Stimulated activated CD4-positive, alpha-beta T cell treated with anti-CD3 and anti-CD28 coated beads, Interleukin-12 subunit alpha, Interleukin-12 subunit beta, amount 100 ng/mL, for 4 hours (primary cell): ENCODE results near the gene GTF2I.
A peak's percentile ranks its signal among the peaks of the same experiment; 100 is the strongest.
"Not testable (repeated sequence)": the region's sequence is repeated elsewhere in the genome, so short reads cannot be mapped to it uniquely, and the experiment has no call there.

Experiments
- DNase-seq: peaks from one replicate; pipeline ENCODE4 v3.0.0-alpha.2; 2020

Gene GTF2I

GRCh38 chr7:74657692-74658177 is at the start of gene GTF2I:
TSS of gene GTF2I (plus strand) at chr7:74657718. CDS start at chr7:74689129, 31,411 bp downstream.
- DNase-seq, result no peak

DNA sequence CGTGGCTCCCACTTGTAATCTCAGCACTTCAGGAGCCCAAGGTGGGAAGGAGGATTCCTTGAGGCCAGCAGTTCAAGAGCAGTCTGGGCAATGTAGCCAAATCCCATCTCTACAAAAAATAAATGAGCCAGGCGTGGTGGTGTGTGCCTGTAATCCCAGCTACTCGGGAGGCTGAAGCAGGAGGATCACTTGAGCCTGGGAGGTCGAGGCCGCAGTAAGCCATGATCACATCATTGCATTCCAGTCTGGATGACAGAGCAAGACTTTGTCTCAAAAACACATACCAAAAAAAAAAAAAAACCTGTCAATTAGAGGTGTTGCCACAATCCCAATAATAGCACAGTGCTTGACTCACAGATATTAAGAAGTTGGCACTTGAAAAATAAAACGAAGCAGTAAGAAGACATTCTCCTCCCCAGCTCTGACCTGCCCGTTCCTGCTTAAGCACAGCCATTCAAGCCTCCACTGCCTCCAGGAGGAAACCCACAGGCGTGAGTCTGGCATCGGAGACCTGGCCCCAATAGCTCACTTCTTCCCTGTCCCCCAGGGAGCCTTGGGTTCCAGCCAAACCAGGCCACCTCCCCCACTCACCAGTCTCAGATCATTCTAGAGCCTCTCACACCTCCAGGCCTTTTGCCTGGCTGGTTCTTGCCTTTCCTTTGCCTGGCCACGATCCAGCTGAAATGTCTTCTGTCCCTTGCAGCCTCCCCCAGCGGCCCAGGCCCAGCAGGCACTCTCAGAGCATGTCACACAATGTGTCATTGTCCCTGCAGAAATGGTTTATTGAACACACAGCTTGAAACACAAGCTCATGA is 45.3 kb upstream of the GTF2I start:
- DNase-seq, result no peak

DNA sequence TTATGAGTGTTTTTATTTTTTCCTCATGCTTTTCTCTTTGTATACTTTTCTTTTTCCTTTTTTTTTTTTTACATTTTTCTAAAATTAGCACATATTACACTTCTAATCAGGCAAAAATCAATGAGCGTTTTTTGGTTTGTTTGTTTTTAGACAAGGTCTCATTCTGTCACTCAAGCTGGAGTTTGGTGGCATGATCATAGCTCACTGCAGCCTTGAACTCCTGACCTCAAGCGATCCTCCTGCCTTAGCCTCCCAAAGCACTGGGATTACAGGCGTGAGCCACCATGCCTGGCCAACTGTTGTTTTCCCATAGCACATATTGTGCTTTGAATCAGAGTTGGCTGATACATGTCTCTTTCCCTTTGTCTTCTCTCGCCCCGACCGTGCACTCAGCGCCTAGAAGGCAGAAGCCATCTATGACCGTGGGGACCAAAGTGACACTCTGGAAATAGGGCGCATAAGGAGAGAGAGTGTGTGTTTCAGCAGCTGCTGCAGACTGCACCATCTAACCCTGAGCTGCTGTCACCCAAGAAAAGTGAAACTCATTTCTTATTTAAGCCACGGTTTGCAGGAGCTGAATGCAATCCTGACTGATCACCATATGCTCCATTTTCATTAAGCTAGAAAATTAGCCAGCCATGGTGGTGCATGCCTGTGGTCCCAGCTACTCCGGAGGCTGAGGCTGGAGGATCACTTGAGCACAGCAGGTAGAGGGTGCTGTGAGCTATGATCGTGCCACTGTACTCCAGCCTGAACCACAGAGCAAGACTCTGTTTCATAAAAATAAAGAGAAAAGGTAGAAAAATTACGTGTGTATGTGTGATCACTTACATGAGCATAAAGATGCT is 41.4 kb upstream of the GTF2I start:
- no peak for DNase-seq

DNA sequence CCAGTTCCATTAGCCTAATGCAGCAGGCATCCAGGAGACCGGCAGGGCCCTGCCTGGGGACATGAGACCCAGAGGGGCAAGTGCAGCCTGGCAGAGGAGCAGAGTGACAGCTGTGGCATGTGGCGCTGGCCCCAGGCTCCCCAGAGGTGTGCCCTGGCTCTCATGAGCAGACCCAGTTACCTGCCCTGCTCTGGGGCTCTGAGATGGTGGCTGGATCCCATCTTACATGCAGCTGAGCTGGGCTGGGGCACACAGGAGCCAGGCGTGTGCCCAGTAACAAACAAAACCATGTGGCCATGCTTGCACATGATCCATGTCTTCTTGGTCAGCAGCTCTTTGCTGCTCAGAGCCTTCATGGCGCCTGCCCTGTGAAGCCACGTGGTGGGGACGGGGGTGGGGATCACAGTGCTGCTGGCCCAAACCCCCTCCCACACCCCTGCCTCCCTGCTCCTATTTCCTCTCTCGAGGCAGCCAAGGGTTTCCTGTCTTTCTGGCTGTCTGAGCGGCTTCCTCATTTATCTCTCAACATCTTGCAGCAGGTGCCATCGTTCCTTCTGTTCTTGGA is 40.3 kb upstream of the GTF2I start:
- DNase-seq, result peak; percentile 13

GRCh38 chr7:74619235-74619860 is 38.2 kb upstream of the GTF2I start:
- DNase-seq, result no peak

DNA sequence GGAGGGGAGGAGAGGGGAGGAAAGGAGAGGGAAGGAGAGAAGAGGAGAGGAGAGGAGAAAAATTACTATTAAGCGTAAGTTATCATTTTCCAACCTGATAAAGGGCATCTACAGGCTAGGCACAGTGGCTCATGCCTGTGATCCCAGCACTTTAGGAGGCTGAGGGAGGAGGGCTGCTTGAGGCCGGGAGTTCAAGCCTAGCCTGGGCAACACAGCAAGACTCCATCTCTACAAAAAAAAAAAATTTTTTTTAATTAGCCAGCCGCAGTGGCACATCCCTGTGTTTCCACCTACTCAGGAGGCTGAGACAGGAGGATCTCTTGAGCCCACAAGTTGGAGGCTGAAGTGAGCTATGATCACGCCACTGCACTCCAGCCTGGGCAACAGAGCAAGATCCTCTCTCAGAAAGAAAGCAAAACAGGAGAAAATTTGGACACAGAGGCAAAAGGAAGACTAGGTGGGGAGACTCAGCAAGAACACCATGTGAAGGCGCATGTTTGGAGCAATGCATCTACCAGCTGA is 35.2 kb upstream of the GTF2I start:
- DNase-seq, result no peak

DNA sequence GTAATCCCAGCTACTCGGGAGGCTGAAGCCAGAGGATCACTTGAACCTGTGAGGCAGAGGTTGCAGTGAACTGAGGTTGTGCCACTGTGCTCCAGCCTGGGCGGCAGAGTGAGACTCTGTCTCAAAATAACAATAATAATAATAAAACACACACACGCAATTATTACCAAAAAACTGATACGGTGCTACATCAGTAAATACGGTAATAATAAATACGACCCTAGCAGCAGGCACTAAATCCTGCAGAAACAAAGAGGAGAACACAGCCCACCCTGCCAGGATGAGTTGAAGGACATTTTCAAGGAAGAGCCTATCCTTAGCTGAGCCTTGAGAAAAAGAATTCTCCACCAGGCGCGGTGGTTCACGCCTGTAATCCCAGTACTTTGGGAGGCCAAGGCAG is 34.4 kb upstream of the GTF2I start:
- DNase-seq, result no peak

DNA sequence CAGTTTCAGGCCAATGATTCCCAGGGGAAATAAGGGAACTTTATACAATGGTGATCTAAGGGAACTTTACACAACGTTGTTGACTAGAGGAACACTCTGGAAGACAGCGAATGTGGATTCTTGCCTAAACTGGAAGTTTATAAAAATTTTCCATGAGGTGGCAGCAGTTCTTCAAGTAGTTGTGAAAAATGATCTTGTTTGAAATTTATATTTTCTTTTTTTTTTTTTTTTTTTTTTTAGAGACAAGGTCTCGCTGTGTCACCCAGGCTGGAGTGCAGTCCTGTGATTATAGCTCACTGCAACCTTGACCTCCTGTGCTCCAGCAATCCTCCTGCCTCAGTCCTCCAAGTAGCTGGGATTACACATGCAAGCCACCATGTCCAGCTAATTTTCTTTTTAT is 32.1 kb upstream of the GTF2I start:
- DNase-seq, result no peak

GRCh38 chr7:74627661-74628411 is 29.7 kb upstream of the GTF2I start:
- no peak for DNase-seq

- no peak for DNase-seq
Observed at GRCh38 chr7:74632505-74632904, 25.0 kb upstream of the GTF2I start.

DNA sequence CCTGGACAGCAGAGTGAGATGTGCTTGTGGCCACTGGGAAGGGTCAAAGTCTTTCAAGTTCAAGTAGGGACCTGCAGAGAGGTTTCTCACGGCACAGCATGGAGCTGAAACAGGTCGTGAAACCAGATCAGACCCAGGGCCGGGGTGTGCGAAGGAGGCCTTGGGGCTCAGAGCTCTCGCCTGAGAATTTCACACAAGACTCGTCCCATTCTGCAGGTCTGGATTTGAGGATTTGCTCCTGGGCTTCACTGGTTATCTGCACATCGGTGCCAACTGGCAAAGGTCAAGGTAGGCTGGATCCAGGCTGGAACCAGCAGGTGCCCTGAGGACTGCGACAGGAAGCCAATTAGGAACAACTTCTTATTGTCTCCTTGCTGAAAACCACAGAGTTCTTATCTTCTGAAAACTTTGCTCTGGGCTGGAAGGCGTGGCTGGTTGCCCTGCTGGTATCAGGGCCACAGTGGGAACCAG is 24.0 kb upstream of the GTF2I start:
- no peak for DNase-seq

GRCh38 chr7:74637745-74638144 is 19.8 kb upstream of the GTF2I start:
- DNase-seq, result no peak

DNA sequence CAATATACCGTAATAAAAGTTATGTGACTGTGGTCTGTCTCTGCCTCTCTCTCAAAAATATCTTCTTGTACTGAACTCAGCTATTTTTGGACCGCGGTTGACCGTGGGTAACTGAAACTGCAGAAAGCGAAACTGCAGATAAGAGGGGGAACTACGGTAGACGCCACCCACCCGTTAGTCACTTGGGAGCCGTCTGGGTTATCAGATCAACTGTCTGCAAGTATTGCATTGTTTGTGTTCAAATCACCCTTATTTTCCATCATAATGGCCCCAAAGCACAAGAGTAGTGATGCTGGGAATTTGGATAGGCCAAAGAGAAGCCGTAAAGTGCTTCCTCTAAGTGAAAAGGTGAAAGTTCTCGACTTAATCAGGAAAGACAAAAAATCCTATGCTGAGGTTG is 7.5 kb upstream of the GTF2I start:
- peak; percentile 73 for DNase-seq

GRCh38 chr7:74650493-74651132 is 6.9 kb upstream of the GTF2I start:
- not testable (repeated sequence) for DNase-seq

DNA sequence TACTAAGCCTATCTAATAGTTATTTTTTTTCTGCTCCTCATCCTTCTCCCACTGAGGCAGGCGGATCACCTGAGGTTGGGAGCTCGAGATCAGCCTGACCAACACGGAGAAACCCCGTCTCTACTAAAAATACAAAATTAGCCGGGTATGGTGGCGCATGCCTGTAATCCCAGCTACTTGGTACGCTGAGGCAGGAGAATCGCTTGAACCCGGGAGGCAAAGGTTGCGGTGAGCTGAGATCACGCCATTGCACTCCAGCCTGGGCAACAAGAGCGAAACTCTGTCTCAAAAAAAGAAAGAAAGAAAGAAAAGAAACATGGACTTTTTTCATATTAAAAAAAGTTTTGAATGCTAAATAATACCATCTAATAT is 6.4 kb upstream of the GTF2I start:
- DNase-seq, result not testable (repeated sequence)

- DNase-seq, result no peak
Observed at GRCh38 chr7:74653686-74654181, 3.8 kb upstream of the GTF2I start.

GRCh38 chr7:74654811-74655210 is 2.7 kb upstream of the GTF2I start:
- DNase-seq, result no peak

GRCh38 chr7:74655324-74655723 is 2.2 kb upstream of the GTF2I start:
- DNase-seq, result no peak

GRCh38 chr7:74655768-74656440 is 1.6 kb upstream of the GTF2I start:
- DNase-seq, result no peak

DNA sequence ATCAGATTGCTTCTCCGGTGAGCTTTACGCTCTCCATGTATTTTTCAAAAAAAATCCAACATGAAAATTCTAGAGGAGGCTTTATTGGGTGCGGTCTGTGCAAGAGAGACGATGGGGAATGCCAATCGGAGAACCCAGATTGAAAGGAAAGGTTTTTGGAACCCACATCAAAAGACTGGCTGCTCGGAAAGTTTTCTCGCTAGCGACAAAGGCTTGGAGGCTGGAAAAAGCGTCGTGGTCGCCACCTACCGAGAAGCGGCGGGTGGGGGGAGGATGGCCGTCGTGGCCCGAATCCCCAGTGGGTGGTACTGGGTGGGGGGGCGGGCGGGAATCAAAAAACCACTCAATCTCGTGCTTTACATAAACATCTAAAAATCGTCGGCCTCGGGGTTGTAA is 1.1 kb upstream of the GTF2I start:
- DNase-seq, result peak; percentile 52
